ENCODE measurements around the gene TECTB.

Gene TECTB

DNA sequence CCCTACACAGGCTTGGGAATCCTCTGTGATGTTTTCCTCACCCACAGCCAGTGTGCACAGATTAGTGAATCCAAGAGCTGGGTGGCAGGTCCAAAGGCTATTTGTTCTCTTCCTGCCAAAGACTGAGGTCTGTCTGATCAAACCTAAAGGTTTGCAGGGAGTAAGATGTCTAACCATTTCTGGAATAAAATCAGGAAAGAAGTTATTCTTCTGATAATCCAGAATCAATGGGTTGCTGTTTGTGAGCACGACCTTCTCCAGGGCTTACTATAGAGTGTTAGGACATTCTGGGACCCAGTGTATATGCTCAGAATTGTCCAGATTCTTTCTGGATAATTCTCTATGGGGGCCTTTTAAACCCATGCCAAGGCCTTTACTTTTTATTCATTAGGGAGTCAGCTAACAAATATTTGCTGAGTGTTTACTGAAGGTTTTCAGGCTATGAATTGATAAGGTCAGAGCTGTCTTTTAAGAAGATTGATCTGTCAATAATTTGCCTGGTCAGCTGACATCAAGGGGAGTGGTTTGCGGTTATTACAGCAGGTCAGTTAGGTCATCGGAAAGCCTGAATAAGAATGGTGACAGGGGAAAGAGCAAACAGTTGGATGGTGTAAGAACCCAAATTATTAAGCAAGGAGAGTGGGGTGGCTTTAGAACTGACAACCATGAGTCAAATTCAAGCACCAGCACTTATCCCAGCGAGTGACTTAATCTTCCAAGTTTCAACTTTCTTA lies 7.5 kb upstream of the TECTB start:
- no peak for DNase-seq

- DNase-seq, result no peak
Observed at GRCh38 chr10:112278871-112279270, 4.3 kb upstream of the TECTB start.

DNA sequence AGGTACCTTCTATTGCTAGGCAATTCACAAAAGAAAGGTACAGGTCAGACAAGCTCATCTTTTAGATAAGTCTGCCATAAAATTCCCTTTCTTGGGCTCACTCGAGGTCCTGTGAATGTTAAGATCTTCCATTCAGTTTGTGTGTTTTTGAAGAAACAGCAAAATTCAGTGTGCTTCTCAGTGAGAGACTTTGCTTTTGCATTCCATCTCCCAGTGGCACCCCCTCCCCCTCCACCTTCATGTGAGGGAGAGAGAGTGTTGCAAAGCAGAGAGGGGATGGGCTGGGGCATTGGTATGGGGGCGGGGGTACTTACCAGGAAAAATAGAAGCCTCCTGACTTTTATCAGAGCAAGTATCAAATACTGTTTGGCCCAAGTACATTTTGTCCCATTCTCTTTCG lies 3.8 kb upstream of the TECTB start:
- no peak for DNase-seq

GRCh38 chr10:112280205-112280921 lies 2.8 kb upstream of the TECTB start:
- no peak for DNase-seq

DNA sequence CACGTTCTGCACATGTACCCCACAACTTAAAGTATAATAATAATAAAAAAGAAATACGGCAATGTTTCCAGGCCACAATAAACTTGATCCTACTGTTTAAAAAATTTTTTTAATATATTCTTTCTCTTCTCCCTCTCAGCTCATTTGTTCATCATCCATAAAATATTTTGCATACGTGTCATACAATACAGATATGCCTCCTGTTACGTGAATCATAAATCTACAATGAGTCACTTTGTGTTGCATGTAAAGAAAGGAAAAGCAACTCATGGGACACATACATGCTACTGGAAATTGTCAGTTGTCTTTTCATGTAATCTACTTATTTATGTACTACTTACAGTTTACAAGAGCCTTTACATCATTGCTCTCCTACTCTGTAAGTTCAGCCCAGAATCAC lies 1.1 kb upstream of the TECTB start:
- DNase-seq, result no peak

GRCh38 chr10:112286837-112287818 lies 3.9 kb downstream of the TECTB start:
- peak; percentile 3 for DNase-seq

DNA sequence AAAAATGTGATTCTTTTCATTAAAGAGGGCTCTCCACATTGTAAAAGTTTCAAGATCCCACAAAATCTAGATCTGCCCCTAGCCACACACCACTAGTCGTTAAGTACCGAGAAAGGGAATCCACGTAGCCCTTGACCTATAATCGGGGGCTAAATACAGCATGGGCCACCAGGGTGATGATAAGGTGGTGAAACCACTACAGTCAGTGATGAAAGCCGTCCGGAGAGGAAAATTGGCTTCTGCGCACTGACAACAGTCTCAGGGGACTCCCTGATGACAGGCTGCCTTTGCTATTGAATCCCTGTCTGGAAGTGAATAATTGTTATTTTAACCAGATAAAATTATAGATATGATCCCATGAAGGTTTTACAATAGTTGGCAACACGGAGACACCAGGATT lies 4.6 kb downstream of the TECTB start:
- DNase-seq, result no peak

DNA sequence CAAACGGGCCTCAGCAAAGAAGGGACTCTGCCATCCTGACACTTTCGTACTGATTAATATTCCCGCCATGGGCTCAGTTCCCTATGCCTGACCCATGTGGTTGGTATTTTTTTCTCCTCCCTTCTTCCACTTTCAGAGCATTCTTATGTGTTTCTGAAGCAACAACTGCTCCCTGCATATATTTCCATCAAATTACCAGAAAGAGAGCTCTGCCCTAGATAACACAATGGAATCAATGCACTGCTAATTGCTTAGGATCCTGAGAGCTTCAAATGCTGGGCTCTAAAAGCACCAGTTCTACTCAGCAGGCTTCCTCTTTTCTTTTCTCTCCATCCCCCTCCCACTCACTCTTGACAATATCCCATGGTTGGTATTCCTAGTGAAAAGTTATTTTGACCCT lies 5.3 kb downstream of the TECTB start:
- DNase-seq, result no peak

- DNase-seq, result no peak
Observed at GRCh38 chr10:112289373-112290053, 6.3 kb downstream of the TECTB start.

- DNase-seq, result no peak
Observed at GRCh38 chr10:112290054-112290373, 6.8 kb downstream of the TECTB start.

GRCh38 chr10:112294169-112294568 lies 11.0 kb downstream of the TECTB start:
- no peak for DNase-seq

DNA sequence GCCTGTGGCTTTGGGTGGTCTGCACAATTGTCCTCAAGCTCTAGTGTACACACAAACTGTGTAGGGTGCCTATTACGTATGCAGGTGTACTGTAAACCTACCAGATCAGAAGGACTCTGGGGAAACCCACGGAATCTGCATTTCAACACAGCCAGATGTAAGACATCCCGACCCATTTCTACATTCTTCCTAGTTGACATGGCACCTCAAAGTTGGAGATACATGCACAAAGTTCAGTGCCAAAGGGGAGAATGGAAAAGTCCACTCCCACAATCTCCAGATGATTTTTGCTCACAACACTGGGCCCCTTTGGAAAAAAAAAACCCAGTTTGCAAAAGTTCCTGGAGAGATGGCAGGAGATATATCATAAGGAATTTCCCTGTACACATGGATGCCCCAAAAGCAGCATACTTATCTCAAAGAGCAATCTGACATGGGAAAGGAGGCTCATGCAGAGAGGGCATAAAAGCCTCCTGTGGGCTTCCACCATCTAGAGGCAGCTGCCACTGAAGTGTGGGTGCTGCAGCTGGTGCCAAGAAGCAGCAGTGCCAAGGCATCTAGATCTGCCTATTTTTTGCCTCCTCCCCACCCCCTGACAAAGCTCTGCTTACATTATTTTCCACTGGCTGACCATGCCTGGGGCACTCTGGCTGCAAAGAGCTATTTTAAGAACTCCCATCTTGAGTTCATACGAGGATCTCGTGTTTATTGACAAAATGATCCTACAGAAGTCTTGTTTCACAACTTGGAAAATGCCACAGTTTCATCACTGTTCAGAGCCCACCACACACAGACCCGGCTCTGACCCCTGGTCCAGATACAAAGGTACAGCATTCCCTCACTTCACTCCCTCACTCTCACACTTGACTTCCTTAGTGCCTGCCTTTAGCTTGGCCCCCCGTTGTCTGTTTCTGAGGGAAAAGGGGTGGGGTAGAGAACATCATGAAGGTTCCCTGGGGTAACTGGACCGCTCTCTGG lies 12.9 kb downstream of the TECTB start:
- no peak for DNase-seq

DNA sequence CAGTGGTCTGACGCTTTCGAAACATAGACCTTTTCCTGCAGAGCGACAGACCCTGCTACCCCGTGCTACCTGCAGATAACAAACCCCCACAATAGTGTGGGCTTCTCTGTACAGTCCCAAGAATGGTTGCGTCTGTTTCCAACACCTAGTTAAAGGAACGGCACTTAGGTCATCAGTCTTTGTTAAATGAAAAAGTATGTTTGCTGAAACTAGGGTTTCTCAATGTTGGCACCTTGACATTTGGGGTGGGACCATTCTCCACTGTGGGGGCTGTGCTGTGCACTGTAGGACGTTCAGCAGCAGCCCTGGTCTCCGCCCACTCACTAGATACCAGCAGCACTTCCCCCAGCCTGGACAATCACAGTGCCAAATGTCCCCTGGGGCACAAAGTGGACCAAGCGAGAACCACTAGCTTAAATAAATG lies 13.7 kb downstream of the TECTB start:
- DNase-seq, result no peak

GRCh38 chr10:112298581-112298980 lies 15.4 kb downstream of the TECTB start:
- no peak for DNase-seq

GRCh38 chr10:112299456-112299855 lies 16.3 kb downstream of the TECTB start:
- no peak for DNase-seq

- no peak for DNase-seq
Observed at GRCh38 chr10:112302335-112302734, 19.1 kb downstream of the TECTB start.

GRCh38 chr10:112303528-112303927 lies 20.3 kb downstream of the TECTB start:
- no peak for DNase-seq

DNA sequence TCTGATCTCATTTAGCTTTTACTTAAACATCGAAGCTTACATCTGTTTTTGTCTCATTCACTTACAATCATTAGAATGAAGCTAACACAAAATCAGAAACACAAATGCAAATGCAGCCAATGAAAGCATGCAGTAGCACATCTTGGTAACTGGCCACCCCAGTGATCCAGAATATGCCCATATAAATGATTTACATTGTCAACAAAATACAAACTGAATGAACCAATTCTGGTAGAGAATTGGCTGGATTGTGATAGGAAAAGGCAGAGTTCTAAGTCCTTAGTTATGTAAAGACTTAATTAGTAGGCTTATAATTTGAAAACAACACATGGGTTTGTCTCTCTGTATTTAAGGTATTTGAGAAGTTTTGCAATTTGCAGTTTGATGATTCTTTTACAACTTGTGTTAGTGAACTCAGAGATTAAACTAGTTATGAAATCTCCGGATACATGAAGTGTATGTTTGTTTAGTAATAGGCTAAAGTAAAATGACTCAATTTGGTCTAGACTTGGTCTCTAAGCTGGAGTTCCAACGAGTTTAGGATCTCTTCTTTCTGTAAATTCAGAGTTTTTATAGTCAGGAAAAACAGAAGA lies 21.2 kb downstream of the TECTB start:
- no peak for DNase-seq

DNA sequence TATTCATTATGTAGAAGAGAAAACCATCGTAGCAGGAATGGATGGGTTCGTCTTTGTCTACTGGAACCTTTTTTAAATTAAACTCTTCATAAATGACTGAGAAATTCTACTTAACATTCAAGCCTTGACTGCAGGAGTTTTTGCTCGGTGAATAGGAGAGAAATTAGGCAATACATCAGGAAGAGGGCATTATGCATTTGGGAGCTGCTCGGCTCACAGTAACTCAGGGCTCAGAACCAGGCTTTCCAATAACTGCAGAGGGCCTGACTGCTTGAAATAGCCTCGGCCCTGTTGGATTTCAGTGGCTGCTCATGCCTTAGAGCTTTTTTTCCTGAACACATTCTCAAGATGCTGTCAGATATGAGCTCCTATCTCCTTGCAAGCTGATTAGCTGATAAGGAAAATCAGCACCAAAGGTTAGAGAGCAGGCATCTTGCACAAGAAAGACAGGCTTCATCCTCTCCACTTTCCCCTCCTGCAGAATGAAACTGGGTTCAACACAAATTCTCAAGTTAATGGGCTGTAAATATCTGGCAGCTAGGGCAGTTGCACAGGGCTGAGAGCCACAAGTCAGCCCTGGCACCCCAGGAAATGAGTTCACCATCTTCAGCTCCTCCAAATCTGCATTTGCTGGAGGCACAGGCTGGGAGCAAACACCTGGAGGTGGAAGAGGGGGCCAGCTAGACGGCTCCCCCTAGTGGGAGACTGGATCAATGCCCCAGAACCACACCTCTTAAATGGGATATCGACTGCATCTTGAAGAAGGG lies 24.3 kb downstream of the TECTB start:
- no peak for DNase-seq

- no peak for DNase-seq
Observed at GRCh38 chr10:112308125-112308502, 24.9 kb downstream of the TECTB start.

DNA sequence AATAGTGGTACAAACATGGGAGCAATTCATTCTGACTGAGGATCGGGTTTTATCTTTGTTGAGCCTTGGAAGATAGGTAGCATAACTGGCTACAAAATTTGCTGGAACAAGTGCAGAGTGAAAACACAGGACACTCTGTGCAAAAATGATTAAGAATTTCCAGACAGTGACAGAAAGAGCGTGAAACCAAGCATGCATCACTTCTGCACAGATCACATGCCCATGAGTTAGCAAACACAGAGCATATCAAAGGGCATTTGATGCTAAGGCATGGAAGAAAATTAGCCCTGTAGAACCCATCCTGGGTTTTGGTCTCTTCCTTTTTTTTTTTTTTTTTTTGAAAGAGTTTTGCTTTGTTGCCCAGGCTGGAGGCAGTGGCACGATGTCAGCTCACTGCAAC lies 28.3 kb downstream of the TECTB start:
- no peak for DNase-seq

Data from DMS153 (cell line).